H9 (cell line): Measurements from ENCODE around the gene AKIP1. TPM values are rescaled to one million over a fixed set of nuclear protein-coding genes. Genes with fewer than 3 reads are reported as not detected.

Source experiments
- DNase-seq: peaks from one replicate; pipeline ENCODE4 v3.0.0-alpha.2; 2017
- H2AFZ ChIP-seq: one replicate; pipeline ENCODE4 v1.6.1; 2013; ENCODE audit warnings: mild to moderate bottlenecking, low read length, control low read depth, moderate library complexity
- H2AK5ac ChIP-seq: 2 replicates; pipeline ENCODE4 v1.6.1; 2013; ENCODE audit warnings: low read length, control low read depth, mixed read lengths; ENCODE audit not compliant: insufficient read length
- H2BK120ac ChIP-seq: one replicate; pipeline ENCODE4 v1.6.1; 2013; ENCODE audit warnings: low read depth, mild to moderate bottlenecking, low read length, control low read depth, inconsistent platforms; ENCODE audit not compliant: poor library complexity, severe bottlenecking
- H2BK12ac ChIP-seq: 2 replicates; pipeline ENCODE4 v1.6.1; 2013; ENCODE audit warnings: low read length, control low read depth, mixed read lengths, low read depth; ENCODE audit not compliant: insufficient read length
- H2BK15ac ChIP-seq: 2 replicates; pipeline ENCODE4 v1.6.1; 2013; ENCODE audit warnings: low read depth, low read length, control low read depth
- H2BK20ac ChIP-seq: one replicate; pipeline ENCODE4 v1.6.1; 2013; ENCODE audit warnings: low read depth, mild to moderate bottlenecking, low read length, control low read depth, inconsistent platforms; ENCODE audit not compliant: poor library complexity, severe bottlenecking
- H2BK5ac ChIP-seq: 2 replicates; pipeline ENCODE4 v1.6.1; 2013; ENCODE audit warnings: low read length, control low read depth, mixed read lengths; ENCODE audit not compliant: insufficient read length
- H3K14ac ChIP-seq: 2 replicates; pipeline ENCODE4 v1.6.1; 2013; ENCODE audit warnings: low read length, control low read depth; ENCODE audit not compliant: insufficient read depth
- H3K18ac ChIP-seq: 2 replicates; pipeline ENCODE4 v1.6.1; 2013; ENCODE audit warnings: low read depth, mild to moderate bottlenecking, mixed read lengths, low read length, control low read depth; ENCODE audit not compliant: insufficient read length
- H3K23ac ChIP-seq: 2 replicates; pipeline ENCODE4 v1.6.1; 2013; ENCODE audit warnings: low read length, control low read depth, mixed read lengths, low read depth; ENCODE audit not compliant: insufficient read length
- H3K23me2 ChIP-seq: 2 replicates; pipeline ENCODE4 v1.6.1; 2013; ENCODE audit warnings: low read depth, mild to moderate bottlenecking, mixed read lengths, low read length, control low read depth; ENCODE audit not compliant: insufficient read length, poor library complexity, severe bottlenecking
- H3K27ac ChIP-seq: 2 replicates; pipeline ENCODE4 v1.5.1; 2013; ENCODE audit warnings: low read length, control low read depth, mixed read lengths, low read depth; ENCODE audit not compliant: insufficient read length
- H3K27me3 ChIP-seq: 2 replicates; pipeline ENCODE4 v1.6.1; 2013; ENCODE audit warnings: low read length, control low read depth, inconsistent platforms; ENCODE audit not compliant: insufficient read depth
- H3K4ac ChIP-seq: 2 replicates; pipeline ENCODE4 v1.6.1; 2013; ENCODE audit warnings: low read depth, mild to moderate bottlenecking, control low read depth, inconsistent platforms, low read length, moderate library complexity
- H3K4me1 ChIP-seq: 2 replicates; pipeline ENCODE4 v1.6.1; 2013; ENCODE audit warnings: low read length, control low read depth, inconsistent platforms; ENCODE audit not compliant: insufficient read depth
- H3K4me2 ChIP-seq: 2 replicates; pipeline ENCODE4 v1.6.1; 2013; ENCODE audit warnings: low read length, control low read depth, mixed read lengths; ENCODE audit not compliant: insufficient read length, insufficient read depth
- H3K56ac ChIP-seq: 2 replicates; pipeline ENCODE4 v1.6.1; 2013; ENCODE audit warnings: low read depth, mild to moderate bottlenecking, mixed read lengths, low read length, control low read depth; ENCODE audit not compliant: insufficient read length
- H3K79me1 ChIP-seq: 2 replicates; pipeline ENCODE4 v1.6.1; 2013; ENCODE audit warnings: low read depth, mild to moderate bottlenecking, moderate library complexity, low read length, control low read depth, inconsistent platforms; ENCODE audit not compliant: insufficient read depth, poor library complexity, severe bottlenecking
- H3K79me2 ChIP-seq: 2 replicates; pipeline ENCODE4 v1.6.1; 2013; ENCODE audit warnings: low read length, control low read depth, inconsistent platforms; ENCODE audit not compliant: insufficient read depth
- H3K9ac ChIP-seq: 2 replicates; pipeline ENCODE4 v1.6.1; 2013; ENCODE audit warnings: low read length, control low read depth, mixed read lengths; ENCODE audit not compliant: insufficient read length; ENCODE audit errors: extremely low read depth
- H3K9me3 ChIP-seq: one replicate; pipeline ENCODE4 v1.6.1; 2013; ENCODE audit warnings: low read depth, low read length, inconsistent platforms; ENCODE audit not compliant: control insufficient read depth
- H3T11ph ChIP-seq: one replicate; pipeline ENCODE4 v1.6.1; 2013; ENCODE audit warnings: mild to moderate bottlenecking, low read length, control low read depth, inconsistent platforms
- H4K20me1 ChIP-seq: one replicate; pipeline ENCODE4 v1.6.1; 2013; ENCODE audit not compliant: control insufficient read depth, insufficient read length, insufficient read depth
- H4K5ac ChIP-seq: 2 replicates; pipeline ENCODE4 v1.6.1; 2013; ENCODE audit warnings: low read depth, mild to moderate bottlenecking, mixed read lengths, low read length, control low read depth; ENCODE audit not compliant: insufficient read length
- H4K8ac ChIP-seq: replicated peaks from 2 replicates; pipeline ENCODE4 v1.6.1; 2013; ENCODE audit warnings: low read length, control low read depth, mixed read lengths, low read depth; ENCODE audit not compliant: insufficient read length
- H4K91ac ChIP-seq: 2 replicates; pipeline ENCODE4 v1.6.1; 2013; ENCODE audit warnings: low read depth, mild to moderate bottlenecking, moderate library complexity, mixed read lengths, low read length, control low read depth; ENCODE audit not compliant: insufficient read length
- H3K27ac Mint-ChIP-seq, 3 experiments: 2 replicates in 2 of 3; 3 replicates in 1 of 3; pipeline ENCODE4 v1.8.0; 2020 to 2021; ENCODE audit warnings: mixed read lengths in 3 of 3, mild to moderate bottlenecking in 1 of 3, moderate library complexity in 1 of 3
- H3K27me3 Mint-ChIP-seq: 2 replicates; pipeline ENCODE4 v1.8.0; 2021; ENCODE audit warnings: low read depth, mild to moderate bottlenecking, moderate library complexity, mixed read lengths
- H3K36me3 Mint-ChIP-seq, 3 experiments: 2 replicates in 2 of 3; 3 replicates in 1 of 3; pipeline ENCODE4 v1.8.0; 2020 to 2021; ENCODE audit warnings: low read depth in 3 of 3, mixed read lengths in 3 of 3; ENCODE audit not compliant: insufficient read depth in 1 of 3
- H3K4me1 Mint-ChIP-seq, 2 experiments: 2 replicates each; pipeline ENCODE4 v1.8.0; 2020; ENCODE audit warnings: mixed read lengths in 2 of 2
- H3K4me3 Mint-ChIP-seq, 2 experiments: 2 replicates in 1 of 2; 3 replicates in 1 of 2; pipeline ENCODE4 v1.8.0; 2020 to 2021; ENCODE audit warnings: mild to moderate bottlenecking in 2 of 2, mixed read lengths in 2 of 2, moderate library complexity in 1 of 2
- H3K9me3 Mint-ChIP-seq, 2 experiments: 2 replicates in 1 of 2; 3 replicates in 1 of 2; pipeline ENCODE4 v1.8.0; 2020; ENCODE audit warnings: mild to moderate bottlenecking in 2 of 2, mixed read lengths in 2 of 2, moderate library complexity in 1 of 2
- CTCF ChIP-seq: fragments of 200-600 bp; sonication (generic); conservative IDR thresholded peaks from 3 replicates; pipeline ENCODE4 v1.8.0; 2021; ENCODE audit warnings: antibody characterized with exemption, mild to moderate bottlenecking
- WGBS: extraction: QIAGEN DNeasy Blood & Tissue Kit; methylation state at CpG from one replicate; pipeline ENCODE4 v1.1.7; 2013; ENCODE audit warnings: missing lambda C conversion rate, low lambda C conversion rate, mixed read lengths; ENCODE audit not compliant: insufficient read length; ENCODE audit errors: extremely low coverage; 5-methylcytosine and 5-hydroxymethylcytosine counted together
- total RNA-seq: library from RNA; stranded (reverse); gene quantifications from 2 replicates; pipeline ENCODE4 v1.2.1, GENCODE V29; 2021

The AKIP1 gene
- total RNA-seq, 1 experiment from 2014 or later, result 21.0 TPM

GRCh38 chr11:8863838-8864237, 47.2 kb upstream of the AKIP1 start:
- Histone ChIP-seq H3K79me2 (no peaks in the 10 kb centered on the region), H2BK5ac (no peak overlapping the region), H3K56ac (no peak overlapping the region), H3T11ph (no peak overlapping the region), H3K9me3 (no peaks in the 10 kb centered on the region), H2AFZ (no peak overlapping the region), H3K4me2 (no peak overlapping the region), H2BK20ac (no peak overlapping the region), H2BK15ac (no peak overlapping the region), H2BK12ac (no peak overlapping the region), H3K27ac (no peak overlapping the region), H3K27me3 (no peaks in the 10 kb centered on the region), H3K23ac (no peak overlapping the region), H2AK5ac (no peak overlapping the region), H3K4ac (no peak overlapping the region), H4K8ac (no peak overlapping the region), H4K91ac (no peak overlapping the region), H2BK120ac (no peak overlapping the region), H3K23me2 (no peaks in the 10 kb centered on the region), H3K18ac (no peak overlapping the region), H4K5ac (no peak overlapping the region), H3K79me1 (no peaks in the 10 kb centered on the region), H3K14ac (no peak overlapping the region), H3K4me1 (no peaks in the 10 kb centered on the region; the same call in 1 of the 2 replicates), H3K9ac (no peak overlapping the region), H4K20me1 (no peaks in the 10 kb centered on the region)
- no peak for DNase-seq
- Mint-ChIP-seq H3K27ac (no peak overlapping the region), H3K4me1 (peaks cover 23 to 28% of the 10 kb centered on the region in 2 experiments), H3K27me3 (no peaks in the 10 kb centered on the region; the same call in 1 of the 2 replicates), H3K4me3 (no peak overlapping the region; a peak in 2 of 5 replicates), H3K36me3 (peaks cover 0 to 2% (median 0%) of the 10 kb centered on the region in 3 experiments; a peak in 1 of 7 replicates), H3K9me3 (no peaks in the 10 kb centered on the region)
- WGBS, result no CpG with 5 or more reads among the region's 1 CpG
- no peak for TF ChIP-seq CTCF
